ENCODE data around the gene STAT5A.

STAT5A gene

GRCh38 chr17:42305543-42306384 is 17.5 kb downstream of the STAT5A start:
- peaks cover 28 to 76% of the 10 kb centered on the region in 2 donors for H3K36me3 ChIP-seq (ENCODE audit: control insufficient read depth in 1 of 2, insufficient read depth in 2 of 2, low read length in 2 of 2)

GRCh38 chr17:42306385-42306667 is 18.0 kb downstream of the STAT5A start:
- H3K9ac ChIP-seq (ENCODE audit: low read depth in 1 of 2, low read length in 2 of 2), result no peak overlapping the region
- peak overlapping the region; percentile 20 for H3K27ac ChIP-seq (ENCODE audit: low read depth, low read length)
- H3K36me3 ChIP-seq (ENCODE audit: control insufficient read depth in 1 of 2, insufficient read depth in 2 of 2, low read length in 2 of 2), result peaks cover 34 to 76% of the 10 kb centered on the region in 2 donors
- H3K9me3 ChIP-seq (ENCODE audit: control insufficient read depth in 1 of 2, low read length in 2 of 2), result no peaks in the 10 kb centered on the region
- H3K4me3 ChIP-seq (ENCODE audit: low read depth in 1 of 2, low read length in 2 of 2), result no peak overlapping the region
- H3K4me1 ChIP-seq (ENCODE audit: control insufficient read depth in 1 of 2, insufficient read depth in 2 of 2, low read length in 2 of 2), result peaks cover 0 to 7% of the 10 kb centered on the region in 2 donors
- H3K27me3 ChIP-seq (ENCODE audit: control insufficient read depth in 1 of 2, insufficient read depth in 2 of 2, low read length in 2 of 2), result no peaks in the 10 kb centered on the region

More at GRCh38 chr17:42305543-42306384, 17.5 kb downstream of the STAT5A start:
- Histone ChIP-seq H3K4me3 (ENCODE audit: low read depth in 1 of 2, low read length in 2 of 2) (no peak overlapping the region), H3K27me3 (ENCODE audit: control insufficient read depth in 1 of 2, insufficient read depth in 2 of 2, low read length in 2 of 2) (no peaks in the 10 kb centered on the region), H3K4me1 (ENCODE audit: control insufficient read depth in 1 of 2, insufficient read depth in 2 of 2, low read length in 2 of 2) (peaks cover 0 to 1% of the 10 kb centered on the region in 2 donors), H3K27ac (ENCODE audit: low read depth, low read length) (no peak overlapping the region), H3K9me3 (ENCODE audit: control insufficient read depth in 1 of 2, low read length in 2 of 2) (no peaks in the 10 kb centered on the region), H3K9ac (ENCODE audit: low read depth in 1 of 2, low read length in 2 of 2) (no peak overlapping the region)

DNA sequence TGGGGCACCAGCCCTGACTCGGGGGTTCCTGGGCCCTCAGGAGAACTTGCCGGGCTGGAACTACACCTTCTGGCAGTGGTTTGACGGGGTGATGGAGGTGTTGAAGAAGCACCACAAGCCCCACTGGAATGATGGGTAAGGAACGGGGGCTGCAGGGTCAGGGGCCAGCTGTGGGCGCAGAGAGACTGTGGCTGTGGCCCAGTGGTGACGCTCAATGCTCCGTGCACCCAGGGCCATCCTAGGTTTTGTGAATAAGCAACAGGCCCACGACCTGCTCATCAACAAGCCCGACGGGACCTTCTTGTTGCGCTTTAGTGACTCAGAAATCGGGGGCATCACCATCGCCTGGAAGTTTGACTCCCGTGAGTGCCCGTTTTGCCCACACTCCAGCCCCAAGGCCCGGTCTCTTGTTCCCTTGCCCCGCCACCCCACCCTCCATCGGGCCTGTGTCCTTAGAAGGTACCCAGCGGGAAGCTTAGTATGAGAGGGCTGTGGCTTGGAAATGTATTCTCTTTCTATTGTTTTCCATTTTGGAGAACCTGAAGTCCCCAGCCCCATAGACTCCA is 19.1 kb downstream of the STAT5A start:
- Histone ChIP-seq H3K4me1 (ENCODE audit: control insufficient read depth in 1 of 2, insufficient read depth in 2 of 2, low read length in 2 of 2) (peaks cover 8% of the 10 kb centered on the region in 2 donors), H3K9ac (ENCODE audit: low read depth in 1 of 2, low read length in 2 of 2) (no peak overlapping the region), H3K27ac (ENCODE audit: low read depth, low read length) (no peak overlapping the region), H3K36me3 (ENCODE audit: control insufficient read depth in 1 of 2, insufficient read depth in 2 of 2, low read length in 2 of 2) (peaks cover 26 to 66% of the 10 kb centered on the region in 2 donors), H3K4me3 (ENCODE audit: low read depth in 1 of 2, low read length in 2 of 2) (no peak overlapping the region), H3K27me3 (ENCODE audit: control insufficient read depth in 1 of 2, insufficient read depth in 2 of 2, low read length in 2 of 2) (no peaks in the 10 kb centered on the region), H3K9me3 (ENCODE audit: control insufficient read depth in 1 of 2, low read length in 2 of 2) (no peaks in the 10 kb centered on the region)

DNA sequence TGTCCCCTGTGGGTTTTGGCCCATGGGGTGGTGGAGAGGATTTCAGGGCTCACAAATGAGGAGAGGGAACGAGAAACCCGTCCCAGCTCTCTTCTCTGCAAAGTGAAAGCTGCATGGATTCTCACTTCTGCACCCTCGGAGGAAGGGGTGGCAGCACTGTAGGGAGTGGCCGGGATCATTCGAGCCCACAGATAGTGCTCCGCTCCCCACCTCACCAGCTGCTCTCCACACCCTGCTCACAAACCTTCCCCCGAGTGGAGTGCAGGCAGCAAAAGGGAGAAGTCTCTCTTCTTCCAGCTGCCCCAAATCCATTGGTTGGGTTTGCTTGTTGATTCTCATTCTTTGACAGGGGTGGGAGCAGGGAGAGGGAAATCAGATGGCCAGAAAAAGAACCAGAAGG is 20.1 kb downstream of the STAT5A start:
- H3K27ac ChIP-seq (ENCODE audit: low read depth, low read length), result no peak overlapping the region
- H3K4me3 ChIP-seq (ENCODE audit: low read depth in 1 of 2, low read length in 2 of 2), result no peak overlapping the region
- H3K9me3 ChIP-seq (ENCODE audit: control insufficient read depth in 1 of 2, low read length in 2 of 2), result no peaks in the 10 kb centered on the region
- H3K27me3 ChIP-seq (ENCODE audit: control insufficient read depth in 1 of 2, insufficient read depth in 2 of 2, low read length in 2 of 2), result no peaks in the 10 kb centered on the region
- H3K9ac ChIP-seq (ENCODE audit: low read depth in 1 of 2, low read length in 2 of 2), result no peak overlapping the region
- H3K4me1 ChIP-seq (ENCODE audit: control insufficient read depth in 1 of 2, insufficient read depth in 2 of 2, low read length in 2 of 2), result peaks cover 8 to 11% of the 10 kb centered on the region in 2 donors
- peaks cover 31 to 66% of the 10 kb centered on the region in 2 donors for H3K36me3 ChIP-seq (ENCODE audit: control insufficient read depth in 1 of 2, insufficient read depth in 2 of 2, low read length in 2 of 2)

GRCh38 chr17:42309142-42309541 is 20.8 kb downstream of the STAT5A start:
- Histone ChIP-seq H3K9ac (ENCODE audit: low read depth in 1 of 2, low read length in 2 of 2) (no peak overlapping the region), H3K36me3 (ENCODE audit: control insufficient read depth in 1 of 2, insufficient read depth in 2 of 2, low read length in 2 of 2) (peaks cover 34 to 67% of the 10 kb centered on the region in 2 donors), H3K27me3 (ENCODE audit: control insufficient read depth in 1 of 2, insufficient read depth in 2 of 2, low read length in 2 of 2) (no peaks in the 10 kb centered on the region), H3K4me1 (ENCODE audit: control insufficient read depth in 1 of 2, insufficient read depth in 2 of 2, low read length in 2 of 2) (peaks cover 8 to 11% of the 10 kb centered on the region in 2 donors), H3K9me3 (ENCODE audit: control insufficient read depth in 1 of 2, low read length in 2 of 2) (no peaks in the 10 kb centered on the region), H3K27ac (ENCODE audit: low read depth, low read length) (no peak overlapping the region), H3K4me3 (ENCODE audit: low read depth in 1 of 2, low read length in 2 of 2) (no peak overlapping the region)

GRCh38 chr17:42309986-42310786 is 21.9 kb downstream of the STAT5A start:
- H3K9ac ChIP-seq (ENCODE audit: low read depth in 1 of 2, low read length in 2 of 2), result no peak overlapping the region
- peaks cover 32 to 67% of the 10 kb centered on the region in 2 donors for H3K36me3 ChIP-seq (ENCODE audit: control insufficient read depth in 1 of 2, insufficient read depth in 2 of 2, low read length in 2 of 2)
- H3K27ac ChIP-seq (ENCODE audit: low read depth, low read length), result no peak overlapping the region
- no peaks in the 10 kb centered on the region for H3K9me3 ChIP-seq (ENCODE audit: control insufficient read depth in 1 of 2, low read length in 2 of 2)
- no peak overlapping the region for H3K4me3 ChIP-seq (ENCODE audit: low read depth in 1 of 2, low read length in 2 of 2)
- H3K4me1 ChIP-seq (ENCODE audit: control insufficient read depth in 1 of 2, insufficient read depth in 2 of 2, low read length in 2 of 2), result peaks cover 8 to 11% of the 10 kb centered on the region in 2 donors
- H3K27me3 ChIP-seq (ENCODE audit: control insufficient read depth in 1 of 2, insufficient read depth in 2 of 2, low read length in 2 of 2), result no peaks in the 10 kb centered on the region

DNA sequence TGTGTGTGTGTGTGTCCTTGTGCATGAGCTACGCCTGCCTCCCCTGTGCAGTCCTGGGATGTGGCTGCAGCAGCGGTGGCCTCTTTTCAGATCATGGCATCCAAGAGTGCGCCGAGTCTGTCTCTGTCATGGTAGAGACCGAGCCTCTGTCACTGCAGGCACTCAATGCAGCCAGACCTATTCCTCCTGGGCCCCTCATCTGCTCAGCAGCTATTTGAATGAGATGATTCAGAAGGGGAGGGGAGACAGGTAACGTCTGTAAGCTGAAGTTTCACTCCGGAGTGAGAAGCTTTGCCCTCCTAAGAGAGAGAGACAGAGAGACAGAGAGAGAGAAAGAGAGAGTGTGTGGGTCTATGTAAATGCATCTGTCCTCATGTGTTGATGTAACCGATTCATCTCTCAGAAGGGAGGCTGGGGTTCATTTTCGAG is 22.5 kb downstream of the STAT5A start:
- no peak overlapping the region for H3K9ac ChIP-seq (ENCODE audit: low read depth in 1 of 2, low read length in 2 of 2)
- peaks cover 36 to 67% of the 10 kb centered on the region in 2 donors for H3K36me3 ChIP-seq (ENCODE audit: control insufficient read depth in 1 of 2, insufficient read depth in 2 of 2, low read length in 2 of 2)
- peaks cover 8 to 11% of the 10 kb centered on the region in 2 donors for H3K4me1 ChIP-seq (ENCODE audit: control insufficient read depth in 1 of 2, insufficient read depth in 2 of 2, low read length in 2 of 2)
- H3K27ac ChIP-seq (ENCODE audit: low read depth, low read length), result peak overlapping the region; percentile 25
- no peak overlapping the region for H3K4me3 ChIP-seq (ENCODE audit: low read depth in 1 of 2, low read length in 2 of 2)
- H3K9me3 ChIP-seq (ENCODE audit: control insufficient read depth in 1 of 2, low read length in 2 of 2), result no peaks in the 10 kb centered on the region
- H3K27me3 ChIP-seq (ENCODE audit: control insufficient read depth in 1 of 2, insufficient read depth in 2 of 2, low read length in 2 of 2), result no peaks in the 10 kb centered on the region

GRCh38 chr17:42311240-42312034 is 23.1 kb downstream of the STAT5A start:
- Histone ChIP-seq H3K27ac (ENCODE audit: low read depth, low read length) (peak overlapping the region; percentile 63), H3K27me3 (ENCODE audit: control insufficient read depth in 1 of 2, insufficient read depth in 2 of 2, low read length in 2 of 2) (no peaks in the 10 kb centered on the region), H3K36me3 (ENCODE audit: control insufficient read depth in 1 of 2, insufficient read depth in 2 of 2, low read length in 2 of 2) (peaks cover 37 to 67% of the 10 kb centered on the region in 2 donors), H3K4me1 (ENCODE audit: control insufficient read depth in 1 of 2, insufficient read depth in 2 of 2, low read length in 2 of 2) (peaks cover 8 to 11% of the 10 kb centered on the region in 2 donors), H3K4me3 (ENCODE audit: low read depth in 1 of 2, low read length in 2 of 2) (no peak overlapping the region), H3K9me3 (ENCODE audit: control insufficient read depth in 1 of 2, low read length in 2 of 2) (no peaks in the 10 kb centered on the region), H3K9ac (ENCODE audit: low read depth in 1 of 2, low read length in 2 of 2) (peak overlapping the region in 1 of 2 donors; percentile 25)

- H3K27ac ChIP-seq (ENCODE audit: low read depth, low read length), result peak overlapping the region; percentile 63
- H3K4me1 ChIP-seq (ENCODE audit: control insufficient read depth in 1 of 2, insufficient read depth in 2 of 2, low read length in 2 of 2), result peaks cover 8 to 11% of the 10 kb centered on the region in 2 donors
These were observed 23.7 kb downstream of the STAT5A start for GRCh38 chr17:42312035-42312284.

More at GRCh38 chr17:42312035-42312284, 23.7 kb downstream of the STAT5A start:
- Histone ChIP-seq H3K36me3 (ENCODE audit: control insufficient read depth in 1 of 2, insufficient read depth in 2 of 2, low read length in 2 of 2) (peaks cover 42 to 69% of the 10 kb centered on the region in 2 donors), H3K9ac (ENCODE audit: low read depth in 1 of 2, low read length in 2 of 2) (peak overlapping the region in 1 of 2 donors; percentile 25), H3K4me3 (ENCODE audit: low read depth in 1 of 2, low read length in 2 of 2) (no peak overlapping the region), H3K27me3 (ENCODE audit: control insufficient read depth in 1 of 2, insufficient read depth in 2 of 2, low read length in 2 of 2) (no peaks in the 10 kb centered on the region), H3K9me3 (ENCODE audit: control insufficient read depth in 1 of 2, low read length in 2 of 2) (no peaks in the 10 kb centered on the region)
